IgD-negative memory B cell (primary cell): ENCODE data around the gene F10. TPM values are rescaled to one million over a fixed set of nuclear protein-coding genes. Genes with fewer than 3 reads are reported as not detected.
A peak's percentile ranks its signal among the peaks of the same experiment; 100 is the strongest.

Source experiments
- H3K27ac Mint-ChIP-seq, 3 donors: one replicate each; pipeline ENCODE4 v1.8.0; 2020 to 2022; ENCODE audit warnings: mild to moderate bottlenecking in 3 of 3, mixed read lengths in 3 of 3, moderate library complexity in 1 of 3
- H3K27me3 Mint-ChIP-seq: one replicate; pipeline ENCODE4 v1.8.0; 2021; ENCODE audit warnings: mixed read lengths
- H3K36me3 Mint-ChIP-seq: one replicate; pipeline ENCODE4 v1.8.0; 2020; ENCODE audit warnings: mild to moderate bottlenecking, mixed read lengths
- H3K4me1 Mint-ChIP-seq, 3 donors: one replicate each; pipeline ENCODE4 v1.8.0; 2020 to 2022; ENCODE audit warnings: mixed read lengths in 3 of 3, mild to moderate bottlenecking in 1 of 3
- H3K4me3 Mint-ChIP-seq, 4 donors: one replicate each; pipeline ENCODE4 v1.8.0; 2020 to 2022; ENCODE audit warnings: mild to moderate bottlenecking in 4 of 4, mixed read lengths in 4 of 4, moderate library complexity in 3 of 4
- H3K9me3 Mint-ChIP-seq, 3 donors: one replicate each; pipeline ENCODE4 v1.8.0; 2020 to 2021; ENCODE audit warnings: mixed read lengths in 3 of 3, mild to moderate bottlenecking in 1 of 3
- polyA plus RNA-seq: library from polyadenylated mRNA; unstranded; fragments of 300-500 nt; fragmentation: Illumina TruSeq; gene quantifications from one replicate; pipeline ENCODE4 v1.2.3, GENCODE V29; 2021

Gene F10
- polyA plus RNA-seq, 1 donor from 2014 or later, result not detected

- Mint-ChIP-seq H3K9me3 (no peaks in the 10 kb centered on the region), H3K4me1 (no peaks in the 10 kb centered on the region), H3K4me3 (no peak overlapping the region), H3K27ac (no peak overlapping the region), H3K36me3 (no peaks in the 10 kb centered on the region), H3K27me3 (no peaks in the 10 kb centered on the region)
Measured at GRCh38 chr13:113116206-113116800, 6.3 kb upstream of the F10 start.

- no peaks in the 10 kb centered on the region for H3K4me1 Mint-ChIP-seq
- no peak overlapping the region for H3K4me3 Mint-ChIP-seq
- H3K27me3 Mint-ChIP-seq, result no peaks in the 10 kb centered on the region
- no peaks in the 10 kb centered on the region for H3K36me3 Mint-ChIP-seq
- no peak overlapping the region for H3K27ac Mint-ChIP-seq
- H3K9me3 Mint-ChIP-seq, result no peaks in the 10 kb centered on the region
Measured at GRCh38 chr13:113116871-113117271, 5.7 kb upstream of the F10 start.

GRCh38 chr13:113117335-113117872 lies 5.2 kb upstream of the F10 start:
- Mint-ChIP-seq H3K27me3 (no peaks in the 10 kb centered on the region), H3K4me1 (no peaks in the 10 kb centered on the region), H3K36me3 (no peaks in the 10 kb centered on the region), H3K9me3 (no peaks in the 10 kb centered on the region), H3K4me3 (no peak overlapping the region), H3K27ac (peak overlapping the region in 1 of 3 donors; percentile 7)

- H3K9me3 Mint-ChIP-seq, result no peaks in the 10 kb centered on the region
- no peaks in the 10 kb centered on the region for H3K27me3 Mint-ChIP-seq
- no peak overlapping the region for H3K4me3 Mint-ChIP-seq
- H3K4me1 Mint-ChIP-seq, result no peaks in the 10 kb centered on the region
- peak overlapping the region in 1 of 3 donors; percentile 7 for H3K27ac Mint-ChIP-seq
- H3K36me3 Mint-ChIP-seq, result no peaks in the 10 kb centered on the region
Measured at GRCh38 chr13:113117911-113118260, 4.7 kb upstream of the F10 start.

- Mint-ChIP-seq H3K27ac (no peak overlapping the region), H3K27me3 (no peaks in the 10 kb centered on the region)
Measured at GRCh38 chr13:113118261-113119021, 4.2 kb upstream of the F10 start.

GRCh38 chr13:113119166-113119821 lies 3.3 kb upstream of the F10 start:
- no peak overlapping the region for H3K4me3 Mint-ChIP-seq
- peaks cover 1% of the 10 kb centered on the region for H3K27me3 Mint-ChIP-seq
- H3K36me3 Mint-ChIP-seq, result no peaks in the 10 kb centered on the region
- no peaks in the 10 kb centered on the region for H3K9me3 Mint-ChIP-seq
- H3K4me1 Mint-ChIP-seq, result no peaks in the 10 kb centered on the region
- H3K27ac Mint-ChIP-seq, result peak overlapping the region in 1 of 3 donors; percentile 77

More at GRCh38 chr13:113118261-113119021, 4.2 kb upstream of the F10 start:
- H3K9me3 Mint-ChIP-seq, result no peaks in the 10 kb centered on the region
- H3K4me3 Mint-ChIP-seq, result no peak overlapping the region
- no peaks in the 10 kb centered on the region for H3K36me3 Mint-ChIP-seq
- H3K4me1 Mint-ChIP-seq, result no peaks in the 10 kb centered on the region

GRCh38 chr13:113119822-113120189 lies 2.8 kb upstream of the F10 start:
- Mint-ChIP-seq H3K27me3 (peaks cover 1% of the 10 kb centered on the region), H3K9me3 (no peaks in the 10 kb centered on the region), H3K27ac (peak overlapping the region in 1 of 3 donors; percentile 77), H3K4me3 (no peak overlapping the region), H3K36me3 (no peaks in the 10 kb centered on the region), H3K4me1 (no peaks in the 10 kb centered on the region)

- H3K9me3 Mint-ChIP-seq, result no peaks in the 10 kb centered on the region
- no peak overlapping the region for H3K27ac Mint-ChIP-seq
- peaks cover 1% of the 10 kb centered on the region for H3K27me3 Mint-ChIP-seq
- H3K4me3 Mint-ChIP-seq, result no peak overlapping the region
- no peaks in the 10 kb centered on the region for H3K4me1 Mint-ChIP-seq
- no peaks in the 10 kb centered on the region for H3K36me3 Mint-ChIP-seq
Measured at GRCh38 chr13:113120300-113121182, 2.1 kb upstream of the F10 start.

GRCh38 chr13:113121183-113121927 lies 1.2 kb upstream of the F10 start:
- Mint-ChIP-seq H3K9me3 (no peaks in the 10 kb centered on the region), H3K27ac (no peak overlapping the region), H3K4me3 (no peak overlapping the region), H3K4me1 (no peaks in the 10 kb centered on the region), H3K36me3 (no peaks in the 10 kb centered on the region), H3K27me3 (peaks cover 5% of the 10 kb centered on the region)

- Mint-ChIP-seq H3K27ac (no peak overlapping the region), H3K9me3 (no peaks in the 10 kb centered on the region), H3K27me3 (peaks cover 5% of the 10 kb centered on the region), H3K36me3 (no peaks in the 10 kb centered on the region), H3K4me3 (peak overlapping the region in 1 of 4 donors; percentile 17), H3K4me1 (no peaks in the 10 kb centered on the region)
Measured at GRCh38 chr13:113121928-113122471, 599 bp upstream of the F10 start.

- Mint-ChIP-seq H3K36me3 (no peaks in the 10 kb centered on the region), H3K27me3 (peaks cover 11% of the 10 kb centered on the region), H3K27ac (no peak overlapping the region), H3K9me3 (no peaks in the 10 kb centered on the region), H3K4me3 (no peak overlapping the region), H3K4me1 (no peaks in the 10 kb centered on the region)
Measured at GRCh38 chr13:113123226-113124201, 915 bp downstream of the F10 start.

- no peaks in the 10 kb centered on the region for H3K36me3 Mint-ChIP-seq
- peaks cover 16% of the 10 kb centered on the region for H3K27me3 Mint-ChIP-seq
- no peak overlapping the region for H3K4me3 Mint-ChIP-seq
- no peaks in the 10 kb centered on the region for H3K4me1 Mint-ChIP-seq
- no peaks in the 10 kb centered on the region for H3K9me3 Mint-ChIP-seq
- no peak overlapping the region for H3K27ac Mint-ChIP-seq
Measured at GRCh38 chr13:113124211-113124970, 1.8 kb downstream of the F10 start.
